NK-92 (cell line): ENCODE measurements around the gene PPAT.
A peak's percentile ranks its signal among the peaks of the same experiment; 100 is the strongest.
"Not testable (repeated sequence)": the region's sequence is repeated elsewhere in the genome, so short reads cannot be mapped to it uniquely, and the experiment has no call there.

ENCODE experiments used
- DNase-seq: peaks from one replicate; lab custom pipeline; 2025; ENCODE audit not compliant: unreplicated experiment; lab: John Stamatoyannopoulos, UW

Gene PPAT

GRCh38 chr4:56435140-56435926, at the start of gene PPAT:
Gene PPAT (minus strand): TSS chr4:56435615. CDS start chr4:56435477, 138 bp downstream.
- DNase-seq, result peak; percentile 88

DNA sequence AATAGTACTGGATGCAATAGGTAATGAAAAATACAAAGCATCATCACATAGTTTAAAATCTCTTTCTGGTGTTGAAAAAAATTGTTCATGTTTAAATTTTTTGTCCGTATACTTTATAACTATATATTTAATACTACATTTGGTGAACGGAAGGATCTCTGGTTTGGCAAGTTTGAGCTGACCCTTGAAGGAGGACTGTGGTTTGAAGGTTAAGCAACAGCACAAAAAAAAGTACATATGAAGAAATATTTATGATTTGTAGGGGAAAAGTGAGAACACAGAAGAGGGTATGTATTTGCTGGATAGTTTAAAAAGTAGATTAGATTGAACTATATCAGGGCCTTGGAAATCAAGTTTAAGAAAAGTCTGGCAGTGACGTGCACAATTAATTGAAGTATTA, 45.3 kb upstream of the PPAT start:
- no peak for DNase-seq

- DNase-seq, result no peak
Observed at GRCh38 chr4:56477192-56477702, 41.8 kb upstream of the PPAT start.

- no peak for DNase-seq
Observed at GRCh38 chr4:56475917-56476316, 40.5 kb upstream of the PPAT start.

GRCh38 chr4:56469489-56470210, 34.2 kb upstream of the PPAT start:
- DNase-seq, result no peak

- no peak for DNase-seq
Observed at GRCh38 chr4:56468097-56468422, 32.6 kb upstream of the PPAT start.

DNA sequence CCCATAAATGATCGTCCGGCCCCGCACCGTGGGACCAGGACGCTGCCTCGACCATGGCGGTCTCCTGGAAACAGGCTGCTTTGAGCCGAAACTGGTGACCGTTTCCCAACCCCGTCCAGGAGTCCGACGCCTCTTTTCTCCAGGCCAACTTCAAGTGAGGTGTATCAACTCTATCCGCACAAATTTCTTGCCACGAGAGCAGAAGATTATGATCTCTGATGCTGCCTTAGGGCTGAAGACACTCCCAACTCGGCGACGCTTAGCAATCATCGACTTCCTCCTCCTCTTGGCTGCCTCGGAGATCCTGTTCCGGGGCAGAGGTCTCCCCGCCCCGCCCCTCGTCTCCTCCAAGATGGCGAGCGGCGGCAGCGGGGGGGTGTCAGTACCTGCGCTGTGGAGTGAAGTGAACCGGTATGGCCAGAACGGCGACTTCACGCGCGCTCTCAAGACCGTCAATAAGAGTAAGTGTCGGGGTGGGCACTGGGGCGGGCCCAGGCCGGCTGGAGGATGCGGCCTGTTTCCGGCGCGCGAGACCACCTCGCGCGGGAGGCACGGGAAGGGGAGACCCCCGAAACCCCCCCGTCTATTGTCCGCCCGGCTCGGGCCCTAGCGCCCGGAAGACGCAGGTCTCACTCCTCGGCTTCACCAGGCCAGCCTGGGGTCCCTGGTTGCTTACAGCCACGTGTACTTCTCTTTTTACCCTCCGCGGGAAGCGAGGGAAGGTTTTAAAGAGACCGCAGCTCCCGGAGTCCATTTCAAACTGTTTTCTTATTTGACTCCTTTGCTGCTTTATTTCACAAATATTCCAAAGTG, 32.1 kb upstream of the PPAT start, which contains the start of gene SRP72:
SRP72 (plus strand) TSS at position 334 of the 813 bp plus-strand sequence; CDS start at position 353, 19 bp downstream.
- DNase-seq, result peak; percentile 33

DNA sequence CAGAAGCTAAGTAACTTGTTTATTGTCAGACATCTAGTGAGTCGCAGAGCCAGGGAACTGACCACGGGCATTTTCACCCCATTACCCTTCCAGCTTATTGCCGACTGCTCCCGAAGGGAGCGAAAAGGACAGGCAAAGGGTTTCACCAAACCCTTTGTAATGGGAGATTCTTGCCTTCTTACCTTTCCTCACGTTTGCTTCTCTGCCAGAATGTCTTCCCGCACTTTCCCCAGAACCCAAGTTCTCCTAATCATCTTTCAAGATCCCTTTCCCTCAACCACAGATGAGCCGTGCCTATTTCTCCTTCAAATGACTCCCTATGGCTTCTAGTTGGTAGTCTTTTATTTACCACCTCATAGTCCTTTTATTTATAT, 31.5 kb upstream of the PPAT start:
- DNase-seq, result no peak

DNA sequence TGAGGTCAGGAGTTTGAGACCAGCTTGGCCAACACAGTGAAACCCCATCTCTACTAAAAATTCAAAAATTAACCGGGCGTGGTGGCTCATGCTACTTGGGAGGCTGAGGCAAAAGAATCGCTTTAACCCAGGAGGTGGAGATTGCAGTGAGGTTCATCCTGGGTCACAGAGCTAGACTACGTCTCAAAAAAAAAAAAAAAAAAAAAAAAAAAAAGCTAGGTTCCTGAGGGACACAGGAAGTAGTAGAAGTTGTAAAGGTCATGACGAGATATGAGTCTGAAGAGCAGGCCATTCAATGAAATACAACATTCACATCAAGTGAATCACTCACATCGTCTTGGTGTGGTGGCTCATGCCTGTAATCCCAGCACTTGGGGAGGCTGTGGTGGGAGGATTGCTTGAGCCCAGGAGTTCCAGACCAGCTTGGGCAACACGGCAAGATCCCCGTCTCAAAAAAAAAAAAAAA, 30.9 kb upstream of the PPAT start:
- not testable (repeated sequence) for DNase-seq

DNA sequence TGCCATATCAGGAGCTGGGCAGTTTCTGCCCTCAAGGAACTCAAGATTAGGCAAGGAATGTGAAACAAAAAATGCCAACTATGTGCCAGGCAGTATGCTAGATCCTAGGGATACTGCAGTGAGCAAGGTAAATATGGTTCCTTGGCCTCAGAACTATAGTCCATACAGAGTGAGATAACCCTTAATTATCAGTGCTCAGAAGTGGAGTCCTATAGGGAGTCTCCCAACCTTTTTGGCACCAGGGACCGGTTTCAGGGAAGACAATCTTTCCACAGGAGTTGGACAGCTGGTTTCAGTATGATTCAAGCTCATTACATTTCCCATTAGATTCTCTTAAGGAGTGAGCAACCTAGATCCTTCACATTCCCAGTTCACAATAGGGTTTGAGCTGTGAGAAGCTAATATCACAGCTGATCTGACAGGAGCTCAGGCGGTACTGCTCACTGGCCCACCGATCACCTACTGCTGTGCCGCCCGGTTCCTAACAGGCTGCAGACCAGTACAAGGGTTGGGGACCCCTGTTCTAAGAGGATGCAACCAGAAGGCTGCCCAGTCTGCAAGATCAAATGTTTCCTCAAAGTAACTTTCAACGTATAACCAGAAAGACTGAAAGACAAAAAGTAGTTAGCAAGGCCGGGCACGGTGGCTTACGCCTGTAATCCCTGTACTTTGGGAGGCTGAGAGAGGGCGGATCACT, 30.3 kb upstream of the PPAT start:
- DNase-seq, result no peak

GRCh38 chr4:56464581-56464980, 29.2 kb upstream of the PPAT start:
- no peak for DNase-seq

- no peak for DNase-seq
Observed at GRCh38 chr4:56463711-56464110, 28.3 kb upstream of the PPAT start.

DNA sequence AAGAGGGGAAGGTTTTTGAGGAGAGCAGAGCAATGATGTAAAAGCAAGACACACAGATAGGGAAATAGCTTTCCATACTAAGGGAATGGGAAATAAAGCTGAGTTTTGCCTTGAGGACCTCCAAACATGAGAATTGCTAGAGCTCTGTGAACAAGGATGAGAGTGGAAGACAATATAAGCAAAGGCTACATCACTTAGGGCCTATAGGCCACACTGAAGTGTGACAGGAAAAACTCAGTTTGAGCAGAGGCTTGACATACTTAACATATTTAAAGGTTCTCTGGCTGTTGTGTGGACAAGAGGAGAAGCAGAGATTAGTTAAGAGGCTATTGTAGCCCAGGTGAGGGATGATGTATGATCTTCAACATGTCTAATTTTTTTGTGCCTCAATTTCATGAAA, 26.7 kb upstream of the PPAT start:
- DNase-seq, result no peak

GRCh38 chr4:56460085-56460484, 24.7 kb upstream of the PPAT start:
- DNase-seq, result no peak

- DNase-seq, result no peak
Observed at GRCh38 chr4:56450342-56450741, 14.9 kb upstream of the PPAT start.

DNA sequence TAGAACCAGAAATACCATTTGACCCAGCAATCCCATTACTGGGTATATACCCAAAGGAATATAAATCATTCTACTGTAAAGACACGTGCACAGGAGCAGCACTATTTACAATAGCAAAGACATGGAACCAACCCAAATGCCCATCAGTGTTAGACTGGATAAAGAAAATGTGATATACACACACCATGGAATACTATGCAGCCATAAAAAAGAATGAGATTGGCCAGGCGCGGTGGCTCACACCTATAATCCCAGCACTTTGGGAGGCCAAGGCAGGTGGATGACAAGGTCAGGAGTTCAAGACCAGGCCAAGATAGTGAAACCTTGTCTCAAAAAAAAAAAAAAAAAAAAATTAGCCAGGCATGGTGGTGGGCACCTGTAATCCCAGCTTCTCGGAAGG, 14.1 kb upstream of the PPAT start:
- DNase-seq, result not testable (repeated sequence)

DNA sequence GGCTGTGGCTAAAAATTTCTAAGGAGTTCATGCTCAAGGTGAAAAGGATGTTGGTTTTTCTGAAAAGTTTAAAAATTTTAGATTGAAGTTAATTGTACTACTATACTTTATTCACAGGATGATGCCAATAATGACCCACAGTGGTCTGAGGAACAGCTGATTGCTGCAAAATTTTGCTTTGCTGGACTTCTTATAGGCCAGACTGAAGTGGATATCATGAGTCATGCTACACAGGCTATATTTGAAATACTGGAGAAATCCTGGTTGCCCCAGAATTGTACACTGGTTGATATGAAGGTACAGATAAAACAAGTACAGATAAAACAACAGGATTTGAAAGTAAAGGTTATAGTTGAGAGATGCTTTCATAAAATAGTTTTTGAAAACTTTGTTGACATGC, 12.9 kb upstream of the PPAT start:
- no peak for DNase-seq

DNA sequence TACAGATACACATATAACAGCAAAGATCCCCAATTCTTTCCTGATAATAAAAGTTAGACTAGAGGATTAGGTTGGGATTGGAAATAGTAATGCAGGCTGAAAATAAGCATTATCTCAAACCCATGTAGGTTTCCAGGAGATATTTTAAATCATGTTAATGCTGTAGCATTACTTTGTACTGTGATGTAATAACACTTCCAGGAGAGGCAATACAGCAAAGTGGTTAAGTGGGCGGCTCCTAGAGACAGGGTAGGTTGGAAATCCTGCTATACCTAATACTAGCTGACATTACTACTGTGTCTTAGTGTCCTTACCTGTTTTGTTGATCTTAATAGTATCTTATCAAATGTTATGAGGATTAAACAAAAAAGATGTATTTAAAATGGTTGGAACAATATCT, 10.3 kb upstream of the PPAT start:
- DNase-seq, result no peak

DNA sequence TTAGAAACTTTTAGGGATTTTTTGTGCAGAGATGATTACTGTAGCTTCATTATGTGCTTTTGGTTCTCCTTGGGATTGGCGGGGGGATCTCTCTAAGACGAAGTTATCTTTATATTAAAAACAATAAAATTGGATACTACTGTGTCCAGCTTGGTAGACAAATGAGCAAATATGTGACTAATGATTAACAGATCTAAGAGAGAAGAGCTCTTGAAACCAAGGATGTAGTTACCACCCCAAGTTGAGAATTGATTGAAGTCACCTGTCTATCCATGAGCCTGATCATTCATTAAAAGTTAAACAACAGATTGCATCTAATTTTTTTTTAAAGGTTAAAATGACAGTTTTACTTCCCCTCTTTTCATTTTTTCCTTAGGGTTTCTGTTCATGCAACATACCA, 9.3 kb upstream of the PPAT start:
- DNase-seq, result no peak

DNA sequence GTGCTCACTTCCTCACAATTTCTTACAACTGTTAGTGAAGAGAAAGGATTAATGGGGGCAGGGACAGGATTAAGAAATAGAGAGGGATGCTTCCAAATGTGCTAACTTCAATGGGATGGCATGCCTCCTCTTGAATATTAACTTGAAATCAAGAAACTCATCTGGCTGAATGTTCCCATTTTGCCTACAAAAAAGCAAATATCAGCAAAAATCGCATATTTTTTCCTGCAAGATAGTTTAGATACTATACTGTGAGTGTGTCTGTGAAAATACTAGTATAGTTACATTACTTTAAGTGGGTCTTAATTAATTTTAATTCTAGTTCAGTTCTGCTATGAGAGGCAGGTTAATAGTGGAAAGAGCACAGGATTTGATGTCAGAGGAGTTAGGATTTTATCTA, 5.6 kb upstream of the PPAT start:
- no peak for DNase-seq

GRCh38 chr4:56438766-56439165, 3.4 kb upstream of the PPAT start:
- no peak for DNase-seq
